Measurements from ENCODE around the gene EPHA7.

Gene EPHA7

DNA sequence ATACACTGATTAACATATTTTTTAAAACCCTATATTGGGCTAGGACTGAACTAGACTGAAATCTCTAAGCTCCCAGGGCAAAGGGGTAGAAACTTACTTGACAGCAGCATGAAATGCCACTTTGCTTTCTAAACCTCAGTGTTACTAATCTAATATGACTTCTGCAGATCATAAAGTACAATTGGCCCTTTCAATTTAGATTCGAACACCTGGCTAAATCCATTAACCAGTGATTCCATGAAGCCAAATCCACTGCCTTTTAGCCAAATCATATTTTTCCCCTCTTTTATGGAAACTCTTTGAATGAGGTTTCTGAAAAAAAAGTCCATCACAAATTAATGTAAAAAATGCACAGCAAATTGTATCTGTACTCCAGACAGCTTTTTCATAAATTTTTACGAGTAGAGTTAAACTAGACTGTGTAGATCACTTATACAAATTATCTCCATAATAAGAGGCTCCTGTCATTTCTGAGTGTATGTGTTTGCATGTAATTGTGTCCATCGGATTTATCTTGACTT lies 25.7 kb downstream of the EPHA7 start:
- TF ChIP-seq, protein P1, sequence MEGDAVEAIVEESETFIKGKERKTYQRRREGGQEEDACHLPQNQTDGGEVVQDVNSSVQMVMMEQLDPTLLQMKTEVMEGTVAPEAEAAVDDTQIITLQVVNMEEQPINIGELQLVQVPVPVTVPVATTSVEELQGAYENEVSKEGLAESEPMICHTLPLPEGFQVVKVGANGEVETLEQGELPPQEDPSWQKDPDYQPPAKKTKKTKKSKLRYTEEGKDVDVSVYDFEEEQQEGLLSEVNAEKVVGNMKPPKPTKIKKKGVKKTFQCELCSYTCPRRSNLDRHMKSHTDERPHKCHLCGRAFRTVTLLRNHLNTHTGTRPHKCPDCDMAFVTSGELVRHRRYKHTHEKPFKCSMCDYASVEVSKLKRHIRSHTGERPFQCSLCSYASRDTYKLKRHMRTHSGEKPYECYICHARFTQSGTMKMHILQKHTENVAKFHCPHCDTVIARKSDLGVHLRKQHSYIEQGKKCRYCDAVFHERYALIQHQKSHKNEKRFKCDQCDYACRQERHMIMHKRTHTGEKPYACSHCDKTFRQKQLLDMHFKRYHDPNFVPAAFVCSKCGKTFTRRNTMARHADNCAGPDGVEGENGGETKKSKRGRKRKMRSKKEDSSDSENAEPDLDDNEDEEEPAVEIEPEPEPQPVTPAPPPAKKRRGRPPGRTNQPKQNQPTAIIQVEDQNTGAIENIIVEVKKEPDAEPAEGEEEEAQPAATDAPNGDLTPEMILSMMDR (IDR thresholded peaks at IDR 0.05; ENCODE audit: low read depth, low read length), result no peak
- DNase-seq (ENCODE audit: extremely low read depth, low read depth), result no peak

DNA sequence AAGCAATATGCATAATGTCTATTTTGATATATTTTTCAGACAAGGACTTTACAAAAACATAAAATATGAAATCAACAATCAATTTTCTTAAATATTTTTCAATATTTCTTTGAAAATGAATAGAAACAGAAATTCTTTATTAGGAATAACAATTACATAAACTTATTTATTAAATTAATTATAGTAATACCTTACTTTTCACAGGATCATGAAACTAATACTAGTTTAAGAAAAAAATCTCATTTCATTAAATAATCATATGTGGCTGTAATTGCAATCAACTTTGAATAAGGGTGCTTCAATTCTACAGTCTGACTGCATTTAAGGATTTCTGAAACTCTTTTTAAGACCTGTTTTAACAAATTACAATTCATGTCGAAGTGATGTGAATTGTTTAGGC lies 26.6 kb downstream of the EPHA7 start:
- DNase-seq (ENCODE audit: extremely low read depth, low read depth), result no peak
- TF ChIP-seq, protein P1 (IDR thresholded peaks at IDR 0.05; ENCODE audit: low read depth, low read length), result no peak

DNA sequence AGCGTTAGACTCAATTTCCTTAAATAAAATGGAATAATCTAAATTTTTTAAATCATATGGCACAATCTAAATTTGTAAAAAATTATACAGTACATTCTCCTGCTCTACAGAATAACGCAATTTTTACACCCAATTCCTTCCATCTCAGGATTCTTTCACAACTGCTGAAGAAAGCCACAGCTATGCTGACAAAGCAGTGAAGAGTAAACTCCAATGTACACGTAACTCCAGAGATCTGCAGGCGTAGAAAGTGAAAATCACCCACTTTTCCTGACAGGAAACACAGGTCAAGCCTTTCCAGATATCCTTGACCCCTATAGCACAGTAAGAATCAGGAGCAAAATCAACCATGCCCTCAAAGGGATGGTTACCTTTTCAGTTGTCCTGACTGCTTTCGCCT lies 27.4 kb downstream of the EPHA7 start:
- TF ChIP-seq, protein P1 (IDR thresholded peaks at IDR 0.05; ENCODE audit: low read depth, low read length), result no peak
- no peak for DNase-seq (ENCODE audit: extremely low read depth, low read depth)

DNA sequence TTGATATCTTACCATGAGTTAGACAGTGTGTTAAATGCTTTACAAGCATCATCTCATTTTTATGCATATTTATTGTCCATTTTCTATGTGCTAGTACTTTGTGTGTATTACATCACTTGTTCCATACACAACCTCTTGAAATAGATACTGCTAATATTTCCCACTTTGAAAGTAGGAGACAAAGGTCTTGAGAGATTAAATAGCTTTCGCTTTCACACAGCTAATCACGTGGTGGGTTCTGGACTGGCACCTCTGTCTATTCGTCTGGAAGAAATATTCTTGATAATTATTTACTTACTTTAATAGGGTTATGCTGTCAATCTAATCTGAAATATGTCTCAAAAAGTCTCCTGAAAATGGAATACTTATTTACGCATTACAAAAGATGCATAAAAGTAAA lies 30.2 kb downstream of the EPHA7 start:
- TF ChIP-seq, protein P1 (IDR thresholded peaks at IDR 0.05; ENCODE audit: low read depth, low read length), result no peak
- no peak for DNase-seq (ENCODE audit: extremely low read depth, low read depth)

DNA sequence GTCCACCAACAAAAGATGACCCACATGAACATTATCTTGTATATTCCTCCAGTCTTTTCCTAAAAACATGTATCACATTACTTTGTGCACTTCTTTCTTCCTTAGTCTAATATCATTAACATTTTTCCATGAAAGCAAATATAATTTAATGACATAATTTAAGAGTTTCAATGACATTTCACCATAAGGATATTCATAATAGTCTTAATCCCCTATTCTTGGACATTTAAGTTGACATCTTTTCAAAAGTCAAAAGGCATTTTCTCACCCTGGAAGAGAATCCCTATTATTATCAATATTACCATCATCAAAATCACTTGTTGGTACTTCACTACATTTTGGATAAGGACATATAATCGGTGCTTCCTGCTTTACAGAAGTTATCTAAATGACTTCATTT lies 31.3 kb downstream of the EPHA7 start:
- DNase-seq (ENCODE audit: extremely low read depth, low read depth), result no peak
- TF ChIP-seq, protein P1 (IDR thresholded peaks at IDR 0.05; ENCODE audit: low read depth, low read length), result no peak

DNA sequence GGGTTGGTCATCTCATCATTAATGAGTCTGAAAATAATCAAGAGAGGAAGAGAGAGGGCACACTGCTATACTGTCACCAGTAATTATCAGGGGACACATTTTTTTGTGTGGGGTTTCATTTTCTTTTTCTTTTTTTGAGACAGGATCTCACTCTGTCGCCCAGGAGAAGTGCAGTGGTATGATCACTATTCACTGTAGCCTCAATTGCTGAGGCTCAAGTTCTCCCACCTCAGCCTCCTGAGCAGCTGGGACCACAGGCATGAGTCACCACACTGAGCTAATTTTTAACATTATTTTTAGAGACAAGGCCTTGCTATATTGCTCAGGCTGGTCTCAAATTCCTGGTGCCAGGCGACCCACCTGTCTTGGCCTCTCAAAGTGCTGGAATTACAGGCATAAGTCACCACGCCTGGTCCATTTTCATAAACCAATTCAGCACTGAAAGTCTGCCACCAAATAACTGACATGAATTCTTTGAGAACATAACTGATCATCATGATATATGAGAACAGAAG lies 43.3 kb downstream of the EPHA7 start:
- no peak for DNase-seq (ENCODE audit: extremely low read depth, low read depth)
- TF ChIP-seq, protein P1 (IDR thresholded peaks at IDR 0.05; ENCODE audit: low read depth, low read length), result no peak

DNA sequence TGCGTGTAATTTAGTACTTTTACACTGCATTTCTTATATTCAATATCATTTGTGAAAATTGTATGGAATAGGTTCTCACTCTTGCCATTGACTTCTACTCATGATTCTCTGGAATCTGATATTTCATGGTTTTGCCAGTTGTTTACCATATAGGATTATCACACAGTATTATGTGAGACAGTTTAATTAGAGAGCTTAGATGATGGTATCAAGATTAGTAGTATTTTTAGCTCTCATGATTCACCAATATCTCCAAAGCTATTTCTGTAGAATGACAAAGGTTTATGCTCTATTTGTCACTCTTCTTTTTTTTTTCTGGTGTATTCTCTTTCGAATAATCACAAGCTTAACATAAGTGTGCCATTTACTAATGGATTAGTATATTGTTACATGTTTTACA lies 45.9 kb downstream of the EPHA7 start:
- no peak for DNase-seq (ENCODE audit: extremely low read depth, low read depth)

More for the DNA sequence above, 45.9 kb downstream of the EPHA7 start:
- TF ChIP-seq, protein P1 (IDR thresholded peaks at IDR 0.05; ENCODE audit: low read depth, low read length), result no peak

Data from AG09319 (cell line).